ENCODE data around the gene ACIN1. TPM values are rescaled to one million over a fixed set of nuclear protein-coding genes. Genes with fewer than 3 reads are reported as not detected.
A peak's percentile ranks its signal among the peaks of the same experiment; 100 is the strongest.

ACIN1 gene
- total RNA-seq, 1 donor from 2014 or later: 263 TPM

DNA sequence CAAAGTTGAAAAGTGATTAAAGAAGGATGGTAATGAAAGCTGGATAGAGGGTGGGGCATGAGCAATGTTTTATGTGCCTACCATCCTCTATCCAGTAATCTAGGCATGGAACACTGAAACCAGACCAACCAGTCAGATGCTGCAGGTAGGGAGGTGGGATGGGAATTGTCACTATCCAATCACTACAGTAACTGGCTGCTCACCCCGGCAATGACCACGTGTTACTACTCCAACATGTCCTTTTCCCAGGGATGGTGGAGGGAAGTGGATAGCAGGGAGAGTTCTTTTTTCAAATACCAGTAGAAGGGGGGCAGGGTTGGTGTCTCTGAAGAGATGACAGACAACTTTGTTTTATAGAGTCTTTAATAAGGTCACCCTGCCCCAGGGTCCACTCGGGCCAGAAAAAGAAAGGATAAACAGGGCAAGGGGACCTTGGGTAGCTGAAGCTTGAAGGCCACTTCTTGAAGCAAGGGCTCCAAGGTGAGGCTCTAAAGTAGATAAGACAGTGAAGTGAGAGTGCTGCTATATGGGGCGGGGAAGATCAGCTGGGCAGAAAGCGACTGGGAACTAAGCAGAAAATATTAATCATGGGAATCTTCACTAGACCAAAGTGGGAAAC lies 22.9 kb downstream of the ACIN1 start:
- Mint-ChIP-seq H3K27ac (peak overlapping the region; percentile 92), H3K27me3 (no peaks in the 10 kb centered on the region), H3K9me3 (no peaks in the 10 kb centered on the region), H3K4me3 (peak overlapping the region; percentile 98), H3K36me3 (ENCODE audit: low read depth) (peaks cover 77% of the 10 kb centered on the region), H3K4me1 (peaks cover 39% of the 10 kb centered on the region)
- TF ChIP-seq, protein P1, sequence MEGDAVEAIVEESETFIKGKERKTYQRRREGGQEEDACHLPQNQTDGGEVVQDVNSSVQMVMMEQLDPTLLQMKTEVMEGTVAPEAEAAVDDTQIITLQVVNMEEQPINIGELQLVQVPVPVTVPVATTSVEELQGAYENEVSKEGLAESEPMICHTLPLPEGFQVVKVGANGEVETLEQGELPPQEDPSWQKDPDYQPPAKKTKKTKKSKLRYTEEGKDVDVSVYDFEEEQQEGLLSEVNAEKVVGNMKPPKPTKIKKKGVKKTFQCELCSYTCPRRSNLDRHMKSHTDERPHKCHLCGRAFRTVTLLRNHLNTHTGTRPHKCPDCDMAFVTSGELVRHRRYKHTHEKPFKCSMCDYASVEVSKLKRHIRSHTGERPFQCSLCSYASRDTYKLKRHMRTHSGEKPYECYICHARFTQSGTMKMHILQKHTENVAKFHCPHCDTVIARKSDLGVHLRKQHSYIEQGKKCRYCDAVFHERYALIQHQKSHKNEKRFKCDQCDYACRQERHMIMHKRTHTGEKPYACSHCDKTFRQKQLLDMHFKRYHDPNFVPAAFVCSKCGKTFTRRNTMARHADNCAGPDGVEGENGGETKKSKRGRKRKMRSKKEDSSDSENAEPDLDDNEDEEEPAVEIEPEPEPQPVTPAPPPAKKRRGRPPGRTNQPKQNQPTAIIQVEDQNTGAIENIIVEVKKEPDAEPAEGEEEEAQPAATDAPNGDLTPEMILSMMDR (IDR thresholded peaks at IDR 0.05): no peak
- ChIA-PET POLR2A (interaction anchor here (0.7 to 4.0 kb wide), 8 partner anchors 10 to 306 kb away, joined by 3 to 36 read pairs (median 5); partner anchors contain the start of genes ACIN1, C14orf119, OXA1L and PSMB5), CTCF (interaction anchor here (1.0 to 3.3 kb wide), 9 partner anchors 13 to 308 kb away, joined by 3 to 15 read pairs (median 5); partner anchors contain the start of genes ACIN1, C14orf119 and CDH24)
- intact Hi-C loops (cut with micrococcal nuclease): loop anchor here (1.0 kb wide), 1 partner anchor 22 kb away; no protein-coding TSS in a partner anchor
- ATAC-seq (ENCODE audit: low read depth): no peak
- DNase-seq: no peak

DNA sequence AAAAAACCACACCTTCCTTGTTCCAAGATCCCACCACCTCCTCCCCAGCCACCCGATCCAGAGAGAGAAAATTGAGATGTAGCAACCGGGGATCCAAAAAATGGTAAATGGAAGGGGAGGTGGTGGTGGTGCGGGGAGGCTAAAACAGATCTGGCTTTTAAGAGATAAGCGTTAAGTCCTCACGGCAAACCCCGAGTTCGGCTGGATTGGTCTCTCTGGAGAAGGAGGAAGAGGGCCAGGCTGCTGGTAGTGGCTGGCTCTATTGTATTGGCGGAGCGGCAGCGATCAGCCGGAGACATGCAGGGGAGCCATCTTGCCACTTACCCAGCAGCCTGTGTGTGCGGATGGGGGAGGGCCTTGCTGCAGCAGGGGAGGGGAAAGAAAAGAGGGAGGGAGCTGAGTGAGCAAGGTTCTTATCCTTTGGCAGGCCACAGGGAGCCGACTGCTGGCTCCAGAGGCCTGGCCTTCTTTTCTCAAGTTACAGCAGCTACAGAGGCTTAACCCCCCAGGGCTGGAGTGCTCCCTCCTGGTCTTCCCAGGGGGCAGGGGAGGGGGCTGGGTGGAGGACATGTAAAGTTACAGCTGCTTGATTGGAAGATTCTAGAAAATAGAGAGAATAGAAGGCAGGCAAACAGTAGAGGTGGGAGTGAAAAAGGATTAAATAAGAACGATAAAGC lies 23.6 kb downstream of the ACIN1 start:
- intact Hi-C loops (cut with micrococcal nuclease): loop anchor here (1.0 kb wide), 1 partner anchor 23 kb away; no protein-coding TSS in a partner anchor
- H3K4me1 Mint-ChIP-seq: peaks cover 36% of the 10 kb centered on the region
- peaks cover 77% of the 10 kb centered on the region for H3K36me3 Mint-ChIP-seq (ENCODE audit: low read depth)
- no peaks in the 10 kb centered on the region for H3K9me3 Mint-ChIP-seq
- POLR2A ChIA-PET: interaction anchor here (0.7 to 4.0 kb wide), 8 partner anchors 11 to 305 kb away, joined by 3 to 36 read pairs (median 5); partner anchors contain the start of genes ACIN1, C14orf119, OXA1L and PSMB5
- DNase-seq (peak; percentile 57), ATAC-seq (ENCODE audit: low read depth) (peak; percentile 88)
- no peaks in the 10 kb centered on the region for H3K27me3 Mint-ChIP-seq
- H3K27ac Mint-ChIP-seq: peak overlapping the region; percentile 92
- CTCF ChIA-PET: interaction anchor here (1.0 to 3.3 kb wide), 10 partner anchors 9 to 309 kb away, joined by 3 to 15 read pairs (median 4); partner anchors contain the start of genes CDH24 and CIROP
- peak overlapping the region; percentile 98 for H3K4me3 Mint-ChIP-seq
- TF ChIP-seq, protein P1 (IDR thresholded peaks at IDR 0.05): no peak

DNA sequence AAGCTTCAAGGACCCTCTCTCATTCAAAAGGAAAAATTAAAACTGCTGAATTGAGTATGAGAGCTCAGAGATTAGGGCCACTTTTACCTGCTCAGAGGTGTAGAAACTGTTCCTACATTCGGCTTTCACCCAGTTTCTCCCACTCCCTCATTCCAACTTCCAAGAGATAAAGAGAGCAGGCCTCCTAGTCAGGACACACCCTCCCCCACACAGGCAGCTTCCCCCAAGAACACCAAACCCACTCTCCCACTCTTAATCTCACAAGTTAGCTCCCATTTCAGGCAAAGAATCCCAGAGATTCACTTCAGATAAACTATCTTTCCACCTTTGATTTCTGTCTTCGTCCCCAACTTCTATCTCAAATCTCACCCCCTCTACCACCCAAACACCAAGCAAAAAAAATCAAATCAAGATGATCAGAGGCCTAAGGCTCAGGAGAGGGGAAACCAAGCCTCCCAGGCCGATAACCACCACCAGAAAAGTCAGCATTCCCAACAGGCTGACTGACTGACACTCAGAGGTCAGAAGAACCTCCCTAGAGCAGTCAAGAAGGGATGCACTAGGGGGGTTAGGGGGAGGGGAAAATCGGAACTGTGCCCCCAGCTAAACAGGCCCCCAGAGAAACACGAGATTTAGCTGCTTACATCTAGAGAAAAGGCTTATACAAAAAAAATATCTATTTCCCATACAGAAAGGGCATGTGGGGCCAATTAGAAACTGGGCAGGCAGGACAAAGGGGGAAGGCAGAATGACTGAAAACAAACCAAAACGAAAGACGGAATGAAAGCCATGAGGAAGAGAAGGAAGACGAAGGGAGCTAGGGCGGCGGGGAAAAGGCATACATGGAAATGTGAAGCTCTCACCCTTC lies 24.4 kb downstream of the ACIN1 start:
- peak overlapping the region; percentile 98 for H3K4me3 Mint-ChIP-seq
- peaks cover 78% of the 10 kb centered on the region for H3K36me3 Mint-ChIP-seq (ENCODE audit: low read depth)
- H3K27ac Mint-ChIP-seq: peak overlapping the region; percentile 92
- POLR2A ChIA-PET: interaction anchor here (0.5 to 4.0 kb wide), 4 partner anchors 8 to 32 kb away, joined by 6 to 36 read pairs (median 6); partner anchors contain the start of genes ACIN1 and C14orf119
- CTCF ChIA-PET: interaction anchor here (1.0 to 3.3 kb wide), 11 partner anchors 8 to 310 kb away, joined by 3 to 15 read pairs (median 3); partner anchors contain the start of genes CDH24 and CIROP
- TF ChIP-seq, protein P1 (IDR thresholded peaks at IDR 0.05): no peak
- DNase-seq (no peak), ATAC-seq (ENCODE audit: low read depth) (no peak)
- intact Hi-C loops (cut with micrococcal nuclease): loop anchor here (1.0 kb wide), 1 partner anchor 24 kb away; no protein-coding TSS in a partner anchor
- H3K4me1 Mint-ChIP-seq: peaks cover 36% of the 10 kb centered on the region
- no peaks in the 10 kb centered on the region for H3K9me3 Mint-ChIP-seq
- H3K27me3 Mint-ChIP-seq: no peaks in the 10 kb centered on the region

DNA sequence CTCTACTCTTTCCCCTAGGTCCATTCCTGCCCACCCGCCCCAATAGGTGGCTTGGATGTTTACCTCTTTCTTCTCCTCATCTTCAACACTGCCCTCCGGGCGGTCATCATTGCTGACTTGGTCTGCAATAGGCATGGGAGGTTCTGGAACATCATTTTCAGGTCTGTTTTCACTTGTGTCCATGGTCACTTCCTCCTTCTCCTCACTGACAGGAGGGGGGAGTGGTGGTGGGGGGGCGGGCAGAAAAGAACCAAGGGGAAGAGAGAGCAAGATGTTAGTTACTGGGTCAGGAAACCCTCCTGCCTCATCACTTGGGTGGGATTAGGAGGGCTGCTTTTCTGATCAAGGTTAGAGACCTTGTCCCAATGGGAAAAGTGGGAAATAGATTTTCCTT lies 25.5 kb downstream of the ACIN1 start:
- no peak for DNase-seq
- POLR2A ChIA-PET: interaction anchor here (0.9 to 2.0 kb wide), 4 partner anchors 8 to 232 kb away, joined by 4 to 14 read pairs (median 6); partner anchors contain the start of genes ACIN1 and C14orf119
- Mint-ChIP-seq H3K9me3 (no peaks in the 10 kb centered on the region), H3K4me3 (no peak overlapping the region), H3K27me3 (no peaks in the 10 kb centered on the region), H3K4me1 (peaks cover 36% of the 10 kb centered on the region), H3K27ac (no peak overlapping the region), H3K36me3 (ENCODE audit: low read depth) (peaks cover 79% of the 10 kb centered on the region)
- TF ChIP-seq, protein P1 (IDR thresholded peaks at IDR 0.05): no peak
- intact Hi-C loops (cut with micrococcal nuclease): loop anchor here (1.0 to 5.0 kb wide), 5 partner anchors 11 to 311 kb away; partner anchors contain the start of genes PPP1R3E and PSMB5
- no peak for ATAC-seq (ENCODE audit: low read depth)
- CTCF ChIA-PET: interaction anchor here (0.7 to 2.2 kb wide), 35 partner anchors 8 to 513 kb away, joined by 3 to 36 read pairs (median 4); partner anchors contain the start of genes ACIN1, C14orf119, CDH24 and HAUS4

Measured in activated B cell treated with CpG ODN at 0.5 μM for 24 hours (primary cell).